Effector memory CD4-positive, alpha-beta T cell (primary cell): Measurements from ENCODE around the gene RIPK1.
"Not testable (repeated sequence)": the region's sequence is repeated elsewhere in the genome, so short reads cannot be mapped to it uniquely, and the experiment has no call there.

Source experiments
- DNase-seq, 3 donors: peaks; one replicate each; pipeline ENCODE4 v3.0.0-alpha.2; 2020
- H3K27ac ChIP-seq: 2 replicates; pipeline ENCODE4 v1.7.0; 2013; ENCODE audit warnings: mild to moderate bottlenecking, low read length, moderate library complexity; ENCODE audit not compliant: insufficient read depth, poor library complexity, severe bottlenecking
- H3K27me3 ChIP-seq: replicated peaks from 2 replicates; pipeline ENCODE4 v1.7.0; 2013; ENCODE audit warnings: mild to moderate bottlenecking, low read length; ENCODE audit not compliant: insufficient read depth, control insufficient read depth, poor library complexity, severe bottlenecking
- H3K36me3 ChIP-seq: 2 replicates; pipeline ENCODE4 v1.7.0; 2013; ENCODE audit warnings: mild to moderate bottlenecking, low read length, moderate library complexity; ENCODE audit not compliant: control insufficient read depth, insufficient read depth
- H3K4me1 ChIP-seq: 2 replicates; pipeline ENCODE4 v1.7.0; 2013; ENCODE audit warnings: low read length, mild to moderate bottlenecking; ENCODE audit not compliant: control insufficient read depth, insufficient read depth, poor library complexity, severe bottlenecking
- H3K4me3 ChIP-seq: 2 replicates; pipeline ENCODE4 v1.7.0; 2013; ENCODE audit warnings: low read length, low read depth, mild to moderate bottlenecking; ENCODE audit not compliant: insufficient read depth, poor library complexity, severe bottlenecking
- H3K9me3 ChIP-seq: 2 replicates; pipeline ENCODE4 v1.7.0; 2013; ENCODE audit warnings: mild to moderate bottlenecking, low read length, moderate library complexity; ENCODE audit not compliant: control insufficient read depth

The RIPK1 gene

GRCh38 chr6:3045777-3046176 lies 22.5 kb upstream of the RIPK1 start:
- Histone ChIP-seq H3K4me1 (no peaks in the 10 kb centered on the region), H3K27me3 (no peaks in the 10 kb centered on the region), H3K36me3 (no peaks in the 10 kb centered on the region), H3K4me3 (no peak overlapping the region), H3K27ac (no peak overlapping the region), H3K9me3 (no peaks in the 10 kb centered on the region)
- DNase-seq, result no peak

GRCh38 chr6:3046295-3046694 lies 22.0 kb upstream of the RIPK1 start:
- no peak for DNase-seq
- H3K36me3 ChIP-seq, result no peaks in the 10 kb centered on the region

GRCh38 chr6:3048009-3048408 lies 20.3 kb upstream of the RIPK1 start:
- not testable (repeated sequence) for DNase-seq, H3K27ac ChIP-seq, H3K4me1 ChIP-seq, H3K9me3 ChIP-seq, H3K27me3 ChIP-seq, H3K4me3 ChIP-seq, H3K36me3 ChIP-seq

More at GRCh38 chr6:3046295-3046694, 22.0 kb upstream of the RIPK1 start:
- Histone ChIP-seq H3K27ac (no peak overlapping the region), H3K4me3 (no peak overlapping the region), H3K4me1 (no peaks in the 10 kb centered on the region), H3K27me3 (no peaks in the 10 kb centered on the region), H3K9me3 (no peaks in the 10 kb centered on the region)

GRCh38 chr6:3052481-3053230 lies 15.6 kb upstream of the RIPK1 start:
- DNase-seq, result no peak
- peaks cover 6% of the 10 kb centered on the region for H3K4me1 ChIP-seq
- no peaks in the 10 kb centered on the region for H3K27me3 ChIP-seq
- H3K36me3 ChIP-seq, result no peaks in the 10 kb centered on the region
- no peak overlapping the region for H3K27ac ChIP-seq
- H3K9me3 ChIP-seq, result no peaks in the 10 kb centered on the region
- peak overlapping the region; percentile 41 for H3K4me3 ChIP-seq

GRCh38 chr6:3053231-3053508 lies 15.1 kb upstream of the RIPK1 start:
- no peaks in the 10 kb centered on the region for H3K27me3 ChIP-seq
- H3K4me3 ChIP-seq, result peak overlapping the region; percentile 41
- H3K27ac ChIP-seq, result peak overlapping the region; percentile 6
- no peaks in the 10 kb centered on the region for H3K36me3 ChIP-seq
- no peak for DNase-seq
- H3K4me1 ChIP-seq, result peaks cover 6% of the 10 kb centered on the region
- H3K9me3 ChIP-seq, result no peaks in the 10 kb centered on the region

GRCh38 chr6:3054229-3055157 lies 13.8 kb upstream of the RIPK1 start:
- not testable (repeated sequence) for H3K4me3 ChIP-seq, H3K36me3 ChIP-seq, H3K27ac ChIP-seq, H3K4me1 ChIP-seq, H3K9me3 ChIP-seq, H3K27me3 ChIP-seq, DNase-seq

- not testable (repeated sequence) for H3K4me3 ChIP-seq, H3K27ac ChIP-seq, H3K36me3 ChIP-seq, H3K27me3 ChIP-seq, H3K4me1 ChIP-seq, DNase-seq, H3K9me3 ChIP-seq
Observed at GRCh38 chr6:3055158-3055499, 13.2 kb upstream of the RIPK1 start.

GRCh38 chr6:3057063-3057770 lies 11.1 kb upstream of the RIPK1 start:
- no peaks in the 10 kb centered on the region for H3K27me3 ChIP-seq
- H3K36me3 ChIP-seq, result no peaks in the 10 kb centered on the region
- no peak overlapping the region for H3K27ac ChIP-seq
- DNase-seq, result no peak
- no peak overlapping the region for H3K4me3 ChIP-seq
- peaks cover 6% of the 10 kb centered on the region for H3K4me1 ChIP-seq
- H3K9me3 ChIP-seq, result no peaks in the 10 kb centered on the region

GRCh38 chr6:3058957-3059356 lies 9.3 kb upstream of the RIPK1 start:
- H3K27me3 ChIP-seq, result no peaks in the 10 kb centered on the region
- no peaks in the 10 kb centered on the region for H3K9me3 ChIP-seq
- no peak overlapping the region for H3K27ac ChIP-seq
- H3K36me3 ChIP-seq, result no peaks in the 10 kb centered on the region
- H3K4me1 ChIP-seq, result no peaks in the 10 kb centered on the region
- H3K4me3 ChIP-seq, result no peak overlapping the region
- no peak for DNase-seq

GRCh38 chr6:3060092-3060491 lies 8.2 kb upstream of the RIPK1 start:
- not testable (repeated sequence) for H3K27ac ChIP-seq, H3K9me3 ChIP-seq, H3K36me3 ChIP-seq, H3K4me1 ChIP-seq, H3K4me3 ChIP-seq, DNase-seq, H3K27me3 ChIP-seq
